Right lobe of liver (tissue), 6 donors: Measurements from ENCODE around the gene VGLL4. TPM values are rescaled to one million over a fixed set of nuclear protein-coding genes. Genes with fewer than 3 reads are reported as not detected.
A peak's percentile ranks its signal among the peaks of the same experiment; 100 is the strongest.
"Not testable (repeated sequence)": the region's sequence is repeated elsewhere in the genome, so short reads cannot be mapped to it uniquely, and the experiment has no call there.

Experiments
- ATAC-seq, 4 donors: fragments of 200-7000 bp; cut with Tn5 transposase; one replicate each; pipeline ENCODE4 v1.9.1; 2020; ENCODE audit warnings: mild to moderate bottlenecking in 4 of 4, moderate library complexity in 4 of 4
- DNase-seq, 3 donors: peaks; one replicate each; pipeline ENCODE4 v3.0.0-alpha.2; 2020
- H3K27ac ChIP-seq, 3 donors: fragments of 200-600 bp; one replicate each; pipeline ENCODE4 v1.8.0; 2022
- H3K27me3 ChIP-seq, 2 donors: fragments of 200-600 bp; one replicate each; pipeline ENCODE4 v1.8.0; 2022
- H3K36me3 ChIP-seq, 4 donors: fragments of 200-600 bp; sonication (generic) in 1 of 4; one replicate each; pipeline versions ENCODE4 v1.5.1 to v1.8.0; 2017 to 2022; ENCODE audit warnings: control low read depth in 1 of 4
- H3K4me1 ChIP-seq, 4 donors: fragments of 200-600 bp; sonication (generic) in 1 of 4; one replicate each; pipeline versions ENCODE4 v1.5.1 to v1.8.0; 2017 to 2022; ENCODE audit warnings: control low read depth in 1 of 4
- H3K4me3 ChIP-seq, 3 donors: fragments of 200-600 bp; one replicate each; pipeline ENCODE4 v1.8.0; 2022
- H3K9me3 ChIP-seq, 4 donors: fragments of 200-600 bp; sonication (generic) in 1 of 4; one replicate each; pipeline versions ENCODE4 v1.5.1 to v1.8.0; 2017 to 2022; ENCODE audit warnings: control low read depth in 1 of 4
- POLR2A ChIP-seq: fragments of 450-650 bp; IDR thresholded peaks from one replicate; pipeline ENCODE4 v1.6.1; 2017; ENCODE audit warnings: antibody characterized with exemption, mild to moderate bottlenecking
- WGBS: methylation state at CpG from one replicate; pipeline ENCODE4 v1.1.6; 2018; ENCODE audit warnings: low coverage, low lambda C conversion rate; ENCODE audit not compliant: insufficient coverage; ENCODE audit errors: missing lambda C conversion rate; 5-methylcytosine and 5-hydroxymethylcytosine counted together
- intact Hi-C, 2 donors: fragments of 100-400 bp; cut with DNase I; formaldehyde crosslinking; loops; one replicate each; pipeline versions ENCODE4 v1.11.2 to v1.14.1; 2022
- total RNA-seq, 6 experiments: library from RNA; depleted of rRNA in 2 of 6; stranded (reverse); fragments of >200 nt in 2 of 6; fragmentation: NEBNext Ultra II Directional in 3 of 6; extraction: Animal tissue kit (Norgen Biotek cat#: 25700) in 3 of 6; gene quantifications; one replicate each; pipeline versions ENCODE4 v1.1.0 to v1.2.4, GENCODE V29; 2016 to 2023
- TF ChIP-seq, protein P1 (sequence below), 4 donors: fragments of 200-600 bp in 3 of 4; fragments of 450-650 bp in 1 of 4; IDR thresholded peaks; one replicate each; pipeline versions ENCODE4 v1.5.1 to v1.8.0; 2016 to 2022; ENCODE audit warnings: antibody characterized with exemption in 4 of 4, mild to moderate bottlenecking in 2 of 4
- donor health status: DM: no; HTN: yes; CAD: no.
- donor health status: DM: no; HTN: no; CAD: no.
- donor health status: DM: no; HTN: no; CAD: no.
- donor health status: DM: no; HTN: yes; CAD: no.
- donor health status: DM: no; HTN: yes; CAD: no.

Gene VGLL4
- total RNA-seq, 6 experiments from 2014 or later: 10.4 to 22.4 (median 15.2) TPM

- 22% methylated on average over 1 of the region's 21 CpGs for WGBS
- Histone ChIP-seq H3K9me3 (no peaks in the 10 kb centered on the region), H3K36me3 (no peaks in the 10 kb centered on the region), H3K27ac (no peak overlapping the region), H3K4me1 (no peaks in the 10 kb centered on the region), H3K4me3 (no peak overlapping the region), H3K27me3 (no peaks in the 10 kb centered on the region)
- no peak for TF ChIP-seq POLR2A
- TF ChIP-seq, protein P1, sequence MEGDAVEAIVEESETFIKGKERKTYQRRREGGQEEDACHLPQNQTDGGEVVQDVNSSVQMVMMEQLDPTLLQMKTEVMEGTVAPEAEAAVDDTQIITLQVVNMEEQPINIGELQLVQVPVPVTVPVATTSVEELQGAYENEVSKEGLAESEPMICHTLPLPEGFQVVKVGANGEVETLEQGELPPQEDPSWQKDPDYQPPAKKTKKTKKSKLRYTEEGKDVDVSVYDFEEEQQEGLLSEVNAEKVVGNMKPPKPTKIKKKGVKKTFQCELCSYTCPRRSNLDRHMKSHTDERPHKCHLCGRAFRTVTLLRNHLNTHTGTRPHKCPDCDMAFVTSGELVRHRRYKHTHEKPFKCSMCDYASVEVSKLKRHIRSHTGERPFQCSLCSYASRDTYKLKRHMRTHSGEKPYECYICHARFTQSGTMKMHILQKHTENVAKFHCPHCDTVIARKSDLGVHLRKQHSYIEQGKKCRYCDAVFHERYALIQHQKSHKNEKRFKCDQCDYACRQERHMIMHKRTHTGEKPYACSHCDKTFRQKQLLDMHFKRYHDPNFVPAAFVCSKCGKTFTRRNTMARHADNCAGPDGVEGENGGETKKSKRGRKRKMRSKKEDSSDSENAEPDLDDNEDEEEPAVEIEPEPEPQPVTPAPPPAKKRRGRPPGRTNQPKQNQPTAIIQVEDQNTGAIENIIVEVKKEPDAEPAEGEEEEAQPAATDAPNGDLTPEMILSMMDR (IDR thresholded peaks at IDR 0.05): no peak
- ATAC-seq: peak in 1 of 4 donors; percentile 25
- intact Hi-C loops: no loop called here
- DNase-seq: no peak
Observed at GRCh38 chr3:11534011-11534792, 109.5 kb downstream of the VGLL4 start.

- no peak overlapping the region for H3K27ac ChIP-seq
- ATAC-seq (peak in 1 of 4 donors; percentile 14), DNase-seq (no peak)
- no peaks in the 10 kb centered on the region for H3K4me1 ChIP-seq
- intact Hi-C loops: no loop called here
- TF ChIP-seq, protein P1 (IDR thresholded peaks at IDR 0.05): no peak
- TF ChIP-seq POLR2A: no peak
- H3K27me3 ChIP-seq: no peaks in the 10 kb centered on the region
- WGBS: 100% methylated on average over 1 of the region's 9 CpGs
- no peaks in the 10 kb centered on the region for H3K9me3 ChIP-seq
- no peak overlapping the region for H3K4me3 ChIP-seq
- H3K36me3 ChIP-seq: no peaks in the 10 kb centered on the region
Observed at GRCh38 chr3:11532931-11533391, 110.8 kb downstream of the VGLL4 start.

GRCh38 chr3:11530153-11530721 is 113.5 kb downstream of the VGLL4 start:
- DNase-seq: no peak
- TF ChIP-seq POLR2A: no peak
- TF ChIP-seq, protein P1 (IDR thresholded peaks at IDR 0.05): no peak
- no peak overlapping the region for H3K27ac ChIP-seq
- no peaks in the 10 kb centered on the region for H3K36me3 ChIP-seq
- H3K4me1 ChIP-seq: no peaks in the 10 kb centered on the region
- no peaks in the 10 kb centered on the region for H3K9me3 ChIP-seq
- H3K4me3 ChIP-seq: no peak overlapping the region
- ATAC-seq: no peak
- 100% methylated on average over 5 of the region's 11 CpGs for whole genome bisulfite sequencing
- no peaks in the 10 kb centered on the region for H3K27me3 ChIP-seq
- intact Hi-C loops: no loop called here

DNA sequence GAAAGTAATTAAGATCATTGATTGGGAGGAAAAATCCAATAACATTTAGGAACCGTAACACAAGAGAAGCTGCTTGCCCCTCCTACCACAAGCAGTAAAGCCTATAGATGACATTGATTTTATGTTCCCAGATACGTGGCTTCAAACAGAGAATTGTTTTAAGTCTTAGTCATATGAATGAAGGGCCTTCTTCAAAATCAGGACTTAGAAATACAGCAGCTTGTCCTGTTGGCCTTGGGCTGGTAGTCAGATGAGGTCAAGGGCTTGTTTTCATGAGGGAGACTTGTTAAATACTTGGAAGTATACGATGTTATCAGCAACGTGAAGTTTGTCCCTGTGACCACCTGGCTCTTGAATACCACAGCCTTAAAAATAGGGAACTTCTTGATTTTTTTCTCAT is 114.4 kb downstream of the VGLL4 start:
- 71% methylated on average over 4 of the region's 4 CpGs for WGBS
- intact Hi-C loops: no loop called here
- ATAC-seq: no peak

GRCh38 chr3:11526121-11526520 is 117.6 kb downstream of the VGLL4 start:
- H3K36me3 ChIP-seq, H3K4me3 ChIP-seq, DNase-seq, ATAC-seq, H3K4me1 ChIP-seq, H3K27me3 ChIP-seq, H3K27ac ChIP-seq, intact Hi-C loops, H3K9me3 ChIP-seq: not testable (repeated sequence)
- 90% methylated on average over 5 of the region's 5 CpGs for WGBS

More for the DNA sequence above, 114.4 kb downstream of the VGLL4 start:
- Histone ChIP-seq H3K27ac (no peak overlapping the region), H3K36me3 (no peaks in the 10 kb centered on the region), H3K4me3 (no peak overlapping the region), H3K27me3 (no peaks in the 10 kb centered on the region), H3K9me3 (no peaks in the 10 kb centered on the region), H3K4me1 (no peaks in the 10 kb centered on the region)
- DNase-seq: no peak
- TF ChIP-seq, protein P1 (IDR thresholded peaks at IDR 0.05): no peak
- no peak for TF ChIP-seq POLR2A
